RWPE2 (cell line): ENCODE results near the gene CD247.

ENCODE experiments used
- ATAC-seq: fragments of 200-7000 bp; cut with Tn5 transposase; 3 replicates; pipeline ENCODE4 v1.9.1; 2021; ENCODE audit warnings: low read depth
- DNase-seq: peaks from one replicate; pipeline ENCODE4 v3.0.0-alpha.2; 2020; ENCODE audit warnings: low spot score
- H3K27ac ChIP-seq: fragments of 450-650 bp; 2 replicates; pipeline ENCODE4 v1.5.1; 2017; ENCODE audit warnings: mild to moderate bottlenecking; ENCODE audit not compliant: poor library complexity, severe bottlenecking
- H3K27me3 ChIP-seq: fragments of 250-450 bp; sonication (Bioruptor Pico); 2 replicates; pipeline ENCODE4 v1.5.1; 2021; ENCODE audit warnings: mild to moderate bottlenecking, moderate library complexity; ENCODE audit not compliant: insufficient read depth, poor library complexity, severe bottlenecking
- H3K36me3 ChIP-seq: fragments of 250-450 bp; sonication (Bioruptor Pico); 2 replicates; pipeline ENCODE4 v1.5.1; 2020; ENCODE audit warnings: low read depth, mild to moderate bottlenecking, moderate library complexity
- H3K4me1 ChIP-seq: fragments of 250-450 bp; sonication (Bioruptor Pico); 2 replicates; pipeline ENCODE4 v1.5.1; 2021; ENCODE audit warnings: mild to moderate bottlenecking, moderate library complexity; ENCODE audit not compliant: insufficient read depth, poor library complexity, severe bottlenecking
- H3K4me3 ChIP-seq: fragments of 250-450 bp; sonication (Bioruptor Pico); 2 replicates; pipeline ENCODE4 v1.5.1; 2021; ENCODE audit warnings: mild to moderate bottlenecking, moderate library complexity; ENCODE audit not compliant: severe bottlenecking
- H3K9me3 ChIP-seq: fragments of 250-450 bp; sonication (Bioruptor Pico); 2 replicates; pipeline ENCODE4 v1.5.1; 2021; ENCODE audit warnings: mild to moderate bottlenecking, moderate library complexity; ENCODE audit not compliant: severe bottlenecking
- CTCF ChIP-seq: fragments of 450-650 bp; IDR thresholded peaks from one replicate; pipeline ENCODE4 v1.5.1; 2017; ENCODE audit warnings: mild to moderate bottlenecking, moderate library complexity; ENCODE audit not compliant: poor library complexity, severe bottlenecking

Gene CD247

GRCh38 chr1:167430134-167430848 is 88.0 kb downstream of the CD247 start:
- no peaks in the 10 kb centered on the region for H3K27me3 ChIP-seq
- TF ChIP-seq CTCF: no peak
- DNase-seq (no peak), ATAC-seq (no peak)
- no peaks in the 10 kb centered on the region for H3K4me1 ChIP-seq
- no peaks in the 10 kb centered on the region for H3K9me3 ChIP-seq
- H3K27ac ChIP-seq: no peak overlapping the region
- no peak overlapping the region for H3K4me3 ChIP-seq
- no peaks in the 10 kb centered on the region for H3K36me3 ChIP-seq

GRCh38 chr1:167429612-167430011 is 88.7 kb downstream of the CD247 start:
- ATAC-seq: no peak
- no peak overlapping the region for H3K27ac ChIP-seq

GRCh38 chr1:167428395-167428794 is 89.9 kb downstream of the CD247 start:
- Histone ChIP-seq H3K27ac (no peak overlapping the region), H3K9me3 (no peaks in the 10 kb centered on the region), H3K4me1 (no peaks in the 10 kb centered on the region), H3K4me3 (no peak overlapping the region), H3K36me3 (no peaks in the 10 kb centered on the region), H3K27me3 (no peaks in the 10 kb centered on the region)
- DNase-seq (no peak), ATAC-seq (no peak)
- TF ChIP-seq CTCF: no peak

More at GRCh38 chr1:167429612-167430011, 88.7 kb downstream of the CD247 start:
- Histone ChIP-seq H3K27me3 (no peaks in the 10 kb centered on the region), H3K4me3 (no peak overlapping the region), H3K4me1 (no peaks in the 10 kb centered on the region), H3K9me3 (no peaks in the 10 kb centered on the region), H3K36me3 (no peaks in the 10 kb centered on the region)
- no peak for TF ChIP-seq CTCF
- no peak for DNase-seq

GRCh38 chr1:167427848-167428247 is 90.5 kb downstream of the CD247 start:
- no peaks in the 10 kb centered on the region for H3K9me3 ChIP-seq
- no peaks in the 10 kb centered on the region for H3K36me3 ChIP-seq
- no peak for DNase-seq
- H3K27me3 ChIP-seq: no peaks in the 10 kb centered on the region
- H3K4me3 ChIP-seq: no peak overlapping the region
- H3K27ac ChIP-seq: no peak overlapping the region
- no peak for ATAC-seq
- TF ChIP-seq CTCF: no peak
- no peaks in the 10 kb centered on the region for H3K4me1 ChIP-seq

- Histone ChIP-seq H3K27ac (no peak overlapping the region), H3K4me1 (no peaks in the 10 kb centered on the region), H3K4me3 (no peak overlapping the region), H3K27me3 (no peaks in the 10 kb centered on the region), H3K9me3 (no peaks in the 10 kb centered on the region), H3K36me3 (no peaks in the 10 kb centered on the region)
- no peak for TF ChIP-seq CTCF
- DNase-seq (no peak), ATAC-seq (no peak)
These were observed 91.6 kb downstream of the CD247 start for GRCh38 chr1:167426716-167427115.
